WTC11 (cell line): ENCODE results near the gene KRTAP10-4.
"Not testable (repeated sequence)": the region's sequence is repeated elsewhere in the genome, so short reads cannot be mapped to it uniquely, and the experiment has no call there.

ENCODE experiments used
- CBFB ChIP-seq: sonication (generic); formaldehyde crosslinking; IDR thresholded peaks from 2 replicates; pipeline ENCODE4 v1.8.1; 2022; ENCODE audit warnings: mild to moderate bottlenecking, low read depth, missing genetic modification reagents
- CREM ChIP-seq: sonication (generic); formaldehyde crosslinking; IDR thresholded peaks from 2 replicates; pipeline ENCODE4 v1.8.1; 2022; ENCODE audit warnings: mild to moderate bottlenecking, missing genetic modification reagents, moderate library complexity
- ELF4 ChIP-seq: sonication (generic); formaldehyde crosslinking; IDR thresholded peaks from 2 replicates; pipeline ENCODE4 v1.8.1; 2022; ENCODE audit warnings: low read depth, mild to moderate bottlenecking, moderate library complexity, missing genetic modification reagents
- SMAD4 ChIP-seq: sonication (generic); formaldehyde crosslinking; IDR thresholded peaks from 2 replicates; pipeline ENCODE4 v1.8.0; 2022; ENCODE audit warnings: mild to moderate bottlenecking, missing genetic modification reagents
- ZNF423 ChIP-seq: fragments of 250-450 bp; sonication (Bioruptor Pico); IDR thresholded peaks from 2 replicates; pipeline ENCODE4 v2.1.2; 2022; ENCODE audit warnings: mild to moderate bottlenecking, moderate library complexity
- TF ChIP-seq, protein P1 (sequence below): sonication (generic); formaldehyde crosslinking; IDR thresholded peaks from 2 replicates; pipeline ENCODE4 v1.8.0; 2022; ENCODE audit warnings: mild to moderate bottlenecking, missing genetic modification reagents
- TF ChIP-seq, protein P2 (sequence below): sonication (generic); formaldehyde crosslinking; IDR thresholded peaks from 2 replicates; pipeline ENCODE4 v1.8.1; 2023; ENCODE audit warnings: mild to moderate bottlenecking, missing genetic modification reagents, moderate library complexity
- TF ChIP-seq, protein P3 (sequence below): fragments of 200-600 bp; IDR thresholded peaks from 2 replicates; pipeline ENCODE4 v1.8.0; 2022; ENCODE audit warnings: antibody characterized with exemption
- TF ChIP-seq, protein P4 (sequence below): sonication (generic); formaldehyde crosslinking; IDR thresholded peaks from 2 replicates; pipeline ENCODE4 v1.8.0; 2022; ENCODE audit warnings: mild to moderate bottlenecking, missing genetic modification reagents
- TF ChIP-seq, protein P5 (sequence below): sonication (generic); formaldehyde crosslinking; IDR thresholded peaks from 2 replicates; pipeline ENCODE4 v1.8.0; 2023; ENCODE audit warnings: mild to moderate bottlenecking, missing genetic modification reagents

DNA sequence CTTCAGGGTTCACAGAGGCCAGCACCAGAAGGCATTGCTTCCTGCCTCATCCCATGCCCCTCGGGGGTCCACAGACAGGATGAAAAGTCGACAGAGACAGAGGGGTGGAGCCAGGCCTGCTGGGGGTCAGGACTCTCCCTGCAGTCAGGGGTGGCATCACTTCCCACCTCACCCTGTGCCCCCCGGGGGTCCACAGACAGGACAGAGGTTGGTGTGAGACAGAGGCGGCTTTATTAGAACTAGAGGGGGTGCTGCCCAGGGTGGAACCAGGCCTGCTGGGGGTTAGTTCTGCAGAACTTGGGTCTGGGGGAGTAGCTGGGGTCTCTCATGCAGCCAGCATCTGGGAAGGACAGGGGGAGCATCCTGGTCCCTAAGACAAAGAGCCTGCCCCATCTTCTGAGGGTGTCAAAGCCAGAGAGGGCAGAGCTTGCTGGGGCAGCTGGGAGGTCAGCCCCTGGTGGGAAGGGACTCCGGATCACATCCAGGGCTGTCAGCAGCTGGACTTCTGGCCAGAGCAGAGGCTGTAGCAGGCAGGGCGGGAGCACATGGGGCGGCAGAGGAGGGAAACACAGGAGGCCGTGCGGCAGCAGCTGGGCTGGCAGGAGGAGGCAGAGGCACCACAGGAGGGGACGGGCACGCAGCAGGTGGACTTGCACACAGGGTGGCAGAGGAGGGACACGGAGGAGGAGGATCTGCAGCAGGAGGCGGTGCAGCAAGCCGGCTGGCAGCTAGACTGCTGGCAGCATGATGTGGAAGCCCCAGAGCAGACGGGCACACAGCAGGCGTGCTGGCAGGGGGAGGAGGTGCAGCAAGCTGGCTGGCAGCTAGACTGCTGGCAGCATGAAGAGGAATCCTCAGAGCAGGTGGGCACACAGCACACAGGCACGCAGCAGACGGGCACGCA is 17.6 kb downstream of the KRTAP10-4 start:
- TF ChIP-seq, protein P1, sequence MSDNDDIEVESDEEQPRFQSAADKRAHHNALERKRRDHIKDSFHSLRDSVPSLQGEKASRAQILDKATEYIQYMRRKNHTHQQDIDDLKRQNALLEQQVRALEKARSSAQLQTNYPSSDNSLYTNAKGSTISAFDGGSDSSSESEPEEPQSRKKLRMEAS (CRISPR knock-in tag) = not testable (repeated sequence)
- TF ChIP-seq, protein P2, sequence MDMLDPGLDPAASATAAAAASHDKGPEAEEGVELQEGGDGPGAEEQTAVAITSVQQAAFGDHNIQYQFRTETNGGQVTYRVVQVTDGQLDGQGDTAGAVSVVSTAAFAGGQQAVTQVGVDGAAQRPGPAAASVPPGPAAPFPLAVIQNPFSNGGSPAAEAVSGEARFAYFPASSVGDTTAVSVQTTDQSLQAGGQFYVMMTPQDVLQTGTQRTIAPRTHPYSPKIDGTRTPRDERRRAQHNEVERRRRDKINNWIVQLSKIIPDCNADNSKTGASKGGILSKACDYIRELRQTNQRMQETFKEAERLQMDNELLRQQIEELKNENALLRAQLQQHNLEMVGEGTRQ (CRISPR knock-in tag) = not testable (repeated sequence)
- not testable (repeated sequence) for TF ChIP-seq ZNF423, SMAD4, ELF4, CBFB, CREM (CRISPR knock-in tag)
- TF ChIP-seq, protein P3, sequence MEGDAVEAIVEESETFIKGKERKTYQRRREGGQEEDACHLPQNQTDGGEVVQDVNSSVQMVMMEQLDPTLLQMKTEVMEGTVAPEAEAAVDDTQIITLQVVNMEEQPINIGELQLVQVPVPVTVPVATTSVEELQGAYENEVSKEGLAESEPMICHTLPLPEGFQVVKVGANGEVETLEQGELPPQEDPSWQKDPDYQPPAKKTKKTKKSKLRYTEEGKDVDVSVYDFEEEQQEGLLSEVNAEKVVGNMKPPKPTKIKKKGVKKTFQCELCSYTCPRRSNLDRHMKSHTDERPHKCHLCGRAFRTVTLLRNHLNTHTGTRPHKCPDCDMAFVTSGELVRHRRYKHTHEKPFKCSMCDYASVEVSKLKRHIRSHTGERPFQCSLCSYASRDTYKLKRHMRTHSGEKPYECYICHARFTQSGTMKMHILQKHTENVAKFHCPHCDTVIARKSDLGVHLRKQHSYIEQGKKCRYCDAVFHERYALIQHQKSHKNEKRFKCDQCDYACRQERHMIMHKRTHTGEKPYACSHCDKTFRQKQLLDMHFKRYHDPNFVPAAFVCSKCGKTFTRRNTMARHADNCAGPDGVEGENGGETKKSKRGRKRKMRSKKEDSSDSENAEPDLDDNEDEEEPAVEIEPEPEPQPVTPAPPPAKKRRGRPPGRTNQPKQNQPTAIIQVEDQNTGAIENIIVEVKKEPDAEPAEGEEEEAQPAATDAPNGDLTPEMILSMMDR = not testable (repeated sequence)
- TF ChIP-seq, protein P4, sequence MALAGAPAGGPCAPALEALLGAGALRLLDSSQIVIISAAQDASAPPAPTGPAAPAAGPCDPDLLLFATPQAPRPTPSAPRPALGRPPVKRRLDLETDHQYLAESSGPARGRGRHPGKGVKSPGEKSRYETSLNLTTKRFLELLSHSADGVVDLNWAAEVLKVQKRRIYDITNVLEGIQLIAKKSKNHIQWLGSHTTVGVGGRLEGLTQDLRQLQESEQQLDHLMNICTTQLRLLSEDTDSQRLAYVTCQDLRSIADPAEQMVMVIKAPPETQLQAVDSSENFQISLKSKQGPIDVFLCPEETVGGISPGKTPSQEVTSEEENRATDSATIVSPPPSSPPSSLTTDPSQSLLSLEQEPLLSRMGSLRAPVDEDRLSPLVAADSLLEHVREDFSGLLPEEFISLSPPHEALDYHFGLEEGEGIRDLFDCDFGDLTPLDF (CRISPR knock-in tag) = not testable (repeated sequence)
- TF ChIP-seq, protein P5, sequence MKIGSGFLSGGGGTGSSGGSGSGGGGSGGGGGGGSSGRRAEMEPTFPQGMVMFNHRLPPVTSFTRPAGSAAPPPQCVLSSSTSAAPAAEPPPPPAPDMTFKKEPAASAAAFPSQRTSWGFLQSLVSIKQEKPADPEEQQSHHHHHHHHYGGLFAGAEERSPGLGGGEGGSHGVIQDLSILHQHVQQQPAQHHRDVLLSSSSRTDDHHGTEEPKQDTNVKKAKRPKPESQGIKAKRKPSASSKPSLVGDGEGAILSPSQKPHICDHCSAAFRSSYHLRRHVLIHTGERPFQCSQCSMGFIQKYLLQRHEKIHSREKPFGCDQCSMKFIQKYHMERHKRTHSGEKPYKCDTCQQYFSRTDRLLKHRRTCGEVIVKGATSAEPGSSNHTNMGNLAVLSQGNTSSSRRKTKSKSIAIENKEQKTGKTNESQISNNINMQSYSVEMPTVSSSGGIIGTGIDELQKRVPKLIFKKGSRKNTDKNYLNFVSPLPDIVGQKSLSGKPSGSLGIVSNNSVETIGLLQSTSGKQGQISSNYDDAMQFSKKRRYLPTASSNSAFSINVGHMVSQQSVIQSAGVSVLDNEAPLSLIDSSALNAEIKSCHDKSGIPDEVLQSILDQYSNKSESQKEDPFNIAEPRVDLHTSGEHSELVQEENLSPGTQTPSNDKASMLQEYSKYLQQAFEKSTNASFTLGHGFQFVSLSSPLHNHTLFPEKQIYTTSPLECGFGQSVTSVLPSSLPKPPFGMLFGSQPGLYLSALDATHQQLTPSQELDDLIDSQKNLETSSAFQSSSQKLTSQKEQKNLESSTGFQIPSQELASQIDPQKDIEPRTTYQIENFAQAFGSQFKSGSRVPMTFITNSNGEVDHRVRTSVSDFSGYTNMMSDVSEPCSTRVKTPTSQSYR = not testable (repeated sequence)
